NOMO-1 (cell line): Measurements from ENCODE around the gene XIRP2.
"Not testable (repeated sequence)": the region's sequence is repeated elsewhere in the genome, so short reads cannot be mapped to it uniquely, and the experiment has no call there.

Experiments used
- DNase-seq, 2 experiments: peaks; one replicate each; lab custom pipeline; 2025; ENCODE audit not compliant: unreplicated experiment in 2 of 2; lab: John Stamatoyannopoulos, UW

The XIRP2 gene

GRCh38 chr2:167028503-167028902, 140.2 kb downstream of the XIRP2 start:
- DNase-seq, result no peak

DNA sequence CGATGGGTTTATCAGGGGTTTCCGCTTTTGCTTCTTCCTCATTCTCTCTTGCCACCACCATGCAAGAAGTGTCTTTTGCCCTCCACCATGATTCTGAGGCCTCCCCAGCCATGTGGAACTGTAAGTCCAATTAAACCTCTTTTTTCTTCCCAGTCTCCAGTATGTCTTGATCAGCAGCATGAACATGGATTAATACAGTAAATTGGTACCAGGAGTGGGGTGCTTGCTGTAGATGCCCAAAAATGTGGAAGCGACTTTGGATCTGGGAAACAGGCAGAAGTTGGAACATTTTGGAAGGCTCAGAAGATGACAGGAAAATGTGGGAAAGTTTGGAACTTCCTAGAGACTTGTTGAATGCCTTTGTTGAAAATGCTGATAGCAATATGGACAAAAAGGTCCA, 146.7 kb downstream of the XIRP2 start:
- DNase-seq, result not testable (repeated sequence)

DNA sequence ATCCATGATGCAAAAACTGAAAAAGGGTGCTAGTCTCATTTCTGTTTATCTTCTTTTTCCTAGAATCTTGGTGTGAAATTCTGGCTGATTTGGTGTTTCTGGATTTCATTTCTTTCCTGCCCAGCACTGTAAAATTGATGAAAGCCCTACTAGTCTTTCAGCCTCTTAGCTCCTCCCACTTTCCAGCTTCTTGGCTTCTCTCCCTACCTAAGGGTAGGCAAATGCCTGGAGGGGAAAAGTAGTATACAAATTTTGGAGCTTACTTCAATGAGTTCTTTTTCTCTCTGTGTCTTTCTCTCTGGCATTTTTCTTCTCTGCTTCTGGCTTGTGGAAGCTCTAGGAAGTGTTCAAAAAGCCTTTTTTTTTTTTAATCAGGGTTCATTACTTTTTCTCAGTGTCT, 160.5 kb downstream of the XIRP2 start:
- no peak for DNase-seq

- no peak for DNase-seq
Measured at GRCh38 chr2:167049659-167050058, 161.4 kb downstream of the XIRP2 start.

DNA sequence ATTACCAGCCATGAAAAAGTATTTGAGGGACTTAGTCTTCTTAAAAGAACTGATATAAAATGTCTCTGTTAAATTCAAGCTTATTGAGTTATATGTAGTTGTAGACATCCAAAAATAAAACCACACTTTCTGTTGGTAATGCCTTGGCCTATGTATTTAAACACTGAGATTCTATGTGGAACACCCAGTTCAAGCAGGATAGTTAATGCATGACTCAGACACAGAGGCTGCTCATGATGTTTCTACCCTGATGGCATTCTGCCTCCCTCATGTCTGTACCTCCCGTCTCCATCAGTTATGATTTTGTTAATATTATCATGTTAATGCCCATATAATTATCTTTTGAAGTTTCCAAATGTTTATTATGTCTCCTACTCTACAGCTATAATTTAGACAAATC, 164.5 kb downstream of the XIRP2 start:
- DNase-seq, result no peak

- no peak for DNase-seq
Measured at GRCh38 chr2:167054881-167055280, 166.6 kb downstream of the XIRP2 start.

DNA sequence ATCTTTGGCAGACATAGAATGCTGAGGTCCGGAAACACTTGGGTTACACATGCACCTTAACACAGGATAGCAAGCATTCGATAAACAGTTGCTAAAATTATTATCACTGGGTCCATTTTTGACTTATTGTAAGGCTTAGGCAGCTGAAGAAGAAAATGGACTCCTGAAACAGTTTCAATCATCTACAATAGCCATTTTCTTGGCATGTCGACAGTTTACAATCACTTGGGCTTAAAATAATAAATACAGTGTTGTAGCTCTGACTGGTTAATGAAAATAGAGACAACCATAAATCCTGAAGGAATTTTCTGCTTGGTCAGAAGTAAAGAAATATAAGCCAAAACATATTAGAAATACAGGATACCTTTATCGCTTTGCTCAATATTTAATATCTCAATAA, 169.2 kb downstream of the XIRP2 start:
- no peak for DNase-seq

DNA sequence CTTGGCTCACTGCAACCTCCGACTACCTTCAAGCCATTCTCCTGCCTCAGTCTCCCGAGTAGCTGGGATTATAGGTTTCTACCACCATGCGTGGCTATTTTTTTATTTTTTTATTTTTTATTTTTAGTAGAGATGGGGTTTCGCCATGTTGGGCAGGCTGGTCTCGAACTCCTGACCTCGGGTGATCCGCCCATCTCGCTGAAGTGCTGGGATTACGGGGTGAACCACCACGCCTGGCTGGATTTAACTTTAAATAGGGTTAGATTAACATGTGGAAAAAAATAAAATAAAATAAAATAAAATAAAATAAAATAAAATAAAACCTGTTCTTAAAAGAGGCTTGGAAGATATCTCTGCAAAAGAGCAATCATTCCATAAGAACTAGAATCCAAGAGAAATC, 170.9 kb downstream of the XIRP2 start:
- DNase-seq, result no peak

GRCh38 chr2:167069855-167070254, 181.6 kb downstream of the XIRP2 start:
- no peak for DNase-seq

GRCh38 chr2:167075708-167076107, 187.4 kb downstream of the XIRP2 start:
- DNase-seq, result not testable (repeated sequence)

GRCh38 chr2:167098931-167099330, 210.7 kb downstream of the XIRP2 start:
- DNase-seq, result not testable (repeated sequence)

GRCh38 chr2:167100506-167100905, 212.2 kb downstream of the XIRP2 start:
- DNase-seq, result no peak

DNA sequence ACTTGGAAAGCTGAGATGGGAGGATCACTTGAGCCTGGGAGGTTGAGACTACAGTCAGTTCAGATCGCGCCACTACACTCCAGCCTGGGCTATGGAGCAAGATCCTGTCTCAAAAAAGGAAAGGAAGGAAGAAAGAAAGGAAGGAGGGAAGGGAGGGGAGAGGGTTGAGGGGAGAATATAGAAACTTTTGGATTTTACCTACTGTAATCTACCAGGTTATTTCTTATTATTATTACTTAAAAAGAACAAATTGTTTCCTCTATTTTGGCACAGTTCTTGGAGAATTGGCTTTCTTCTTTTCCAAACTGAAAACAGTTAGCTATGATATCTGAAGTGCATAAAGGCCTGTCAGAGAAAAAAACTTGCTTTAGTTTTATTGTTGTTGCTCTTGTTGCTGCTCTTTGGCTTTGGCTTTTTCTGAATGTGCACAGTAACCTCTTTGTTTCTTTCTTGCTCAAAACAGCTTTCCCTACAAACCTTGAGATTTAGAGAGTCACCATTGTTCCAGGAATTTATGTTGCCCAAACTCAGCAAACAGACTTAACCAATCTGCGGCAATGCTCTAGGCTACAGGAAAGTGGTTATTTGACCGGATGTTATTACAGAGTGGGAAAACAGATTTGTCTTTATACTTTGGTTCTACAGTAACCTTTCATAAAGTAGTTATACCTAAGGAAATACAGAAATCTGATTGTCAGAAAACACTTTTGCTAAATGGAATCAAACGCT, 214.9 kb downstream of the XIRP2 start:
- DNase-seq, result no peak

DNA sequence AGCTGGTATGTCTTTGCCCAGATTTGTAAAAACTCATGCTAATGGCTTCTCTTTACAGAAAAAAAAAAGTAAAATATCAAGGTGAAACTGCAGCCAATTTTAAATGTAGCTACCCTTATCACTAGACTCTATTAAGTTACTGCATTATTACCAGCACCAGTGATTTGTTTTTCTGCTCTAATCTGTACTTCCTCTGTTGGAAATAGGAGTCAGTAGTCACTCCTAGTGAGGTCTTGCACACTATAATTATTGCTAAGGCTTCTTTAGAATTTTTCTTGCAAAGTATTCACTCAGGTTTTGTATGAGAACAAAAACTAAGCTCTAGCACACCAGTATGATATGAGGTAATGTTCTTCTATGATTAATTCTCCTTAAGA, 215.5 kb downstream of the XIRP2 start:
- DNase-seq, result no peak

DNA sequence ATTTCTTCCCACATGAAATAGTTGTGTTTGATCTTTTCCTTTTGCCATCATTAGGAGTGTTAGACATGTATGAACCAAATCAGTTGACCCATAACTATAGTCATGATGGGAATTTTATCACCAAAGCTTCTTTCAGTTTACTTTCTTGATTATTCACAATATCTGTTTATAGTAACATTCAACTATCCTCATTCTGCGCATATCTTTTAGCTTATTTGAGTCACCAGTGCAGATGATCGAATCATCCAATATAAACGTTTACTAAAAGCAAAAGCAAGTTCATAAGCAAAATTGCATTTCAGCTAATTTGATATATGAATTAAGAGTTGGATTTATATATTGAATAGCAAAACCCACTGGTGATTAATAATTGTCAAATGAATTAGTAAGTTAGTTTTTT, 216.4 kb downstream of the XIRP2 start:
- no peak for DNase-seq

DNA sequence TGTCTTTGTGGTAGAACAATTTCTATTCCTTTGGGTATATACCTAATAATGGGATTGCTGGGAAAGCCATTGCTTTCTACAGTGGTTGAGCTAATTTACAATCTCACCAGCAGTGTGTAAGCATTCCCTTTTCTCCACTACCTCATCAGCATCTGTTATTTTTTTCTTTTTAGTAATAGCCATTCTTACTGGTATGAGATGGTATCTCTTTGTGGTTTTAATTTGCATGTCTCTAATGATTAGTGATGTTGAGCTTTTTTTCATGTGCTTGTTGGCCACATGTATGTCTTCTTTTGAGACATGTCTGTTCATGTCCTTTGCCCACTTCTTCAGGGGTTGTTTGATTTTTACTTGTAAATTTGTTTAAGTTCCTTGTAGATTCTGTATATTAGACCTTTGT, 221.4 kb downstream of the XIRP2 start:
- not testable (repeated sequence) for DNase-seq

- no peak for DNase-seq
Measured at GRCh38 chr2:167110345-167110744, 222.1 kb downstream of the XIRP2 start.

DNA sequence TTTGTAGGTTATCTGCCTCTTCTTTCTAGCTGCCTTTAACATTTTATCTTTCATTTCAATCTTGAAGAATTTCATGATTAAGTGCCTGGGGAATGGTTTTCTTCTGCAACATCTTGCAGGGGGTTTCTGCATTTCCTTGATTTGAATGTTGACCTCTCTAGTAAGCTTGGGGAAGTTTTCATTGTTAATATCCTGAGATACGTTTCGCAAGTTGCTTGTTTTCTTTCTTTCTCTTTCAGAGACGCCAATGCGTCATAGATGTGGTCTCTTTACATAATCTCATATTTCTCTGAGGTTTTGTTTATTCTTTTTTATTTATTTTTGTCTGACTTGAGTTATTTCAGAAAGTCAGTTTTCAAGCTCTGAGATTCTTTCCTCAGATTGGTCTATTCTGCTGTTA, 225.7 kb downstream of the XIRP2 start:
- no peak for DNase-seq

- no peak for DNase-seq
Measured at GRCh38 chr2:167115541-167115940, 227.3 kb downstream of the XIRP2 start.

GRCh38 chr2:167122389-167122788, 234.1 kb downstream of the XIRP2 start:
- DNase-seq, result no peak

DNA sequence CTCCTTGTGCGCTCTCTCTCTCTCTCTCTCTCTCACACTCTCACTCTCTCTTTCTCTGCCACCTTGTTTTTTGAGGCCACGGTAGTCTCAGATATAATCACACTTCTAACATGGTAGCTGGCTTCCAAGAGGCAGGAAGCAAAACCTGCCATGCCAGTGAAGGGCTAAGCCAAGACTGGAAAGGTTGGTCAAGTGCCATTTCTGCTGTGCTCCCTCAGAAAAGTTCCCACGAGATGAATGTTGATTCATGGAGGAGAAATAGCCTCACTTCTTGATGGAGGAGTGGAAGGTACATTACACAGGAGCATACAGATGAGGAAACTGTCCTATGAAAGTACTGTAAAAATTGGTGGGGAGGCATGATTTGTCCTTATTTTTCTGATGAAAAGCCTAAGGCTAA, 237.9 kb downstream of the XIRP2 start:
- DNase-seq, result no peak

DNA sequence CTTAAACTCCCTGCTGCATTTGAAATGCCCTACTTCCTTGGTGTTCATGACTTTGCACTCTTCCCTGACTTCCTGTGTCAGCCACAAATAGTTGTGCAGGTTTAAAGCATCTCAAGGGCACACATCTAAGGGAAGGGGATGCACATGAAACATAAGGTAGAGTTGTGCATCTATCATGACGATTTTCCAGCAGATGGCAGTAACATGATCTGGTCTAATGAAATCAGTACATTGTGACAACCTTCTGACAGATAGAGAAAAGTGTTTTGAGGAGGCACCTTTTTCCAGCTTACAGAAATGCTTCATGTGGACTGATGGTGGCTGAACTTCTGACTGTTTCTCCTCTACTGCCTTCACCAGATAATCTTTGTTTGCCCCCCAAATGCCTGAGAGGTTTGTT, 238.9 kb downstream of the XIRP2 start:
- DNase-seq, result no peak

DNA sequence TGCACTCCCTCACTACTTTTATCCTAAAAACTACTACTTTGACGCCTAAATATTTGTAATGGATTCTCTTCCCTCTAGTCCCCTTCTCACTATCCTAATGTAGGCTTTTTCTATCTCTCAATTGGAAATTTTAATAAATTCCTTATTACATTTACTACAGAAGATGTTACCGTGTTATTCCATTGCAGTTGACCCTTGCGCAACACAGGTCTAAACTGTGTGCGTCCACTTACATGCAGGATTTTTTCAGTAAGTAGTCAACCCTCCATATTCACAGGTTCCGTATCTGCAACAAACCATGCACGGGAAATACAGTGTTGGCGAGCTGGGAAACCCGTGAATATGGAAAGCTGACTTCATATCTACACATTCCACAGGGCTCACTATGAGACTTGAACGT, 239.8 kb downstream of the XIRP2 start:
- DNase-seq, result no peak
